Epidermal melanocyte (primary cell): ENCODE data around the gene PAX2.

ENCODE experiments used
- DNase-seq: peaks from one replicate; pipeline ENCODE4 v3.0.0; 2011; ENCODE audit warnings: low spot score; ENCODE audit not compliant: insufficient read length

Gene PAX2

GRCh38 chr10:100788002-100788903 lies 42.9 kb downstream of the PAX2 start:
- no peak for DNase-seq

GRCh38 chr10:100790761-100791208 lies 45.4 kb downstream of the PAX2 start:
- DNase-seq: no peak

GRCh38 chr10:100791369-100792058 lies 46.1 kb downstream of the PAX2 start:
- no peak for DNase-seq

- no peak for DNase-seq
Measured at GRCh38 chr10:100792574-100792973, 47.2 kb downstream of the PAX2 start.

- DNase-seq: no peak
Measured at GRCh38 chr10:100793055-100793454, 47.7 kb downstream of the PAX2 start.

- no peak for DNase-seq
Measured at GRCh38 chr10:100799881-100800280, 54.5 kb downstream of the PAX2 start.

GRCh38 chr10:100800931-100801330 lies 55.5 kb downstream of the PAX2 start:
- DNase-seq: no peak

GRCh38 chr10:100802196-100802595 lies 56.8 kb downstream of the PAX2 start:
- no peak for DNase-seq

- DNase-seq: no peak
Measured at GRCh38 chr10:100802607-100803006, 57.2 kb downstream of the PAX2 start.

GRCh38 chr10:100803492-100803891 lies 58.1 kb downstream of the PAX2 start:
- DNase-seq: no peak

- no peak for DNase-seq
Measured at GRCh38 chr10:100803908-100804307, 58.5 kb downstream of the PAX2 start.

GRCh38 chr10:100805543-100806355 lies 60.4 kb downstream of the PAX2 start:
- no peak for DNase-seq

GRCh38 chr10:100806356-100806645 lies 60.9 kb downstream of the PAX2 start:
- DNase-seq: no peak

GRCh38 chr10:100807241-100807951 lies 62.0 kb downstream of the PAX2 start:
- no peak for DNase-seq

GRCh38 chr10:100808876-100809275 lies 63.5 kb downstream of the PAX2 start:
- no peak for DNase-seq

GRCh38 chr10:100810091-100810834 lies 64.9 kb downstream of the PAX2 start:
- no peak for DNase-seq

- DNase-seq: no peak
Measured at GRCh38 chr10:100810835-100811116, 65.4 kb downstream of the PAX2 start.

GRCh38 chr10:100811261-100811660 lies 65.9 kb downstream of the PAX2 start:
- DNase-seq: no peak

- DNase-seq: no peak
Measured at GRCh38 chr10:100811752-100812750, 66.7 kb downstream of the PAX2 start.

GRCh38 chr10:100812978-100813377 lies 67.6 kb downstream of the PAX2 start:
- no peak for DNase-seq
